NCI-H1105 treated with DMSO at 0.1 percent for 48 hours (cell line): ENCODE measurements around the gene CPED1.

Experiments
- DNase-seq: peaks from one replicate; lab custom pipeline; 2025; lab: John Stamatoyannopoulos, UW

Gene CPED1

DNA sequence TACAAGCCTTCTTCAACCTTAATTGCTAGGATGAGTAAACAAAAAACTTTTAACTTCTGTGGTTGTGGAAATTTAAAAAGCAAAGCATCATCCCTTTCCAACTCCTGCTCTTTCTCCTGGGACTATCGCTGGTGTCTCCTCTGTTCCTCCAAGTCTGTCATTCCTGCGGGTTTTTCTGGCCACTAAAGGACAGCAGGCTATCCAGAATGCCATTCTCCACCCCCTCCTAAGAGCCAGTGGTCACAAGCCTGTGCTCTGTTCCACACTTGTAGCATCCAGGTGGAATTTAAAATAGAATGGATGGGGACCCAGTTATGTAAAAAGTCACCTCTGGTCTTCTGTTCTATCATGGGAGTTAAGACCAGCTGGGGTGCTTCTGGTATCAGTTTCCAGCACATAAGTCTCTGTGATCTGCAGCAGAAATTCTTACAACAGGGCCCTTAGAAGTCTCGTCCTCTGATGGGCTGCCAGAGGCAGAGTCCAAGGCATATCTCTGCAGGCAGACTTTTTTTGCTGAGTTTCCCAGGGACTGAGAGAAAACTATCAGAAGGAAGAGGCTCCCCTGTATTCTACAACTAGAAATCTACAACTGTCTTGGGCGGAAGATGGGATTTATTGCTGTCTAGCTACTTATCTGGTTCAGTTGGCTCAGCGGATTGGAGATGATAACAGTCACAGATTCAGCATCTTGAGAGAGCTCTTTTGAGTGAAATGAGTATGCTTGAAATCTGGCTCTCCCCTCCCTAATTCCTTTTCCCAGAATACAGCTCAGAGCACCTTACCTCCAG lies 335.2 kb downstream of the CPED1 start:
- DNase-seq = no peak

DNA sequence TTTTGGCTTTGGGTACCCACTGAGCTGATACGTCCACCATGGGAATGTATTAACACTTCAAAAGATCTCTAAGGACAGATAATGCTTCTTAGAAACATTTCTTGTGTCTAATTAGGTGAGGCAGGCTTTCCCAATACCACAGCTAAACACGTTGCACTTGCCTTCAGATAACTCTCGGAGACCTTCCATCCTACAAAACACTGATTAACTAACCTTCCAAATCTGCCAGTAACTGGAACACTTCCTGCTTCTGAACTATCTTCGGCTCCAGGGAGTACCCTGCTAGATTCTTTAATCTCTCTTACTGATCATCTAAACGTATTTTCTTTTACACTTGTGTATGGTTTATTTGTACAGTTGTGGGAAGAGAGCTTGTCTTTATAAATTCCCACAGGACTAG lies 339.2 kb downstream of the CPED1 start:
- DNase-seq = no peak

DNA sequence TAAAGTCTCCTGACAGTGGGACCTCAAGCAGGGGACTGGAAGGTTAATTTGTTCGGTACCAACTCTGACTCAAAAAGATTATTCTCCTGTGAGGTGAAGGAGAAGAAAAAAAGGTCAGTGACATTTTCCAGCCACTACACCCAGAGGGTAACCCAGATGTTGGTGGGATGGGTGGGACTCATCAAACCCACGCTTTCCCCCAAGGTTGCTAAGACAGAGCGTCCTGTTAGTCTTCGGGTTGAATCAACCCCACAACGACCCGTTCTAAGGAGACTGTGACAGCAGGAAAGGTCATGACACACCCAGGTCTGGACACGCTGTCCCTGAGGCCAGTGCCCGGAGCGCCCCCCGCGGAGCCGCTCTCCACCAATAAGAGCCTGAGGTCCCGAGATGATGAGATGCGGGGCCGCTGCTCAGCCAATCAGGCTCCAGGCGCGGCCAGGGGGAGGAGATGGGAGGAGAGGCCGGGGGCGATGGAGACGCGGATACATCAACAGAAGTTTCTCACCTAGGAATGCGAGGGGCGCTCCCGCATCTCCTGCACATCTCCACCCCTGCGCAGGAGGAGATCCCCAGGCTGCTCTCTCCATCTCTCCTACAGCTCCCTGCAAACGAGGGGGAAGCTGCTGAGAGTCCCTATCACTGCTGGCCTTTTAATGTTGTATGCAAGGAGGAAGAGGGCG lies 340.1 kb downstream of the CPED1 start, which contains the start of gene WNT16:
WNT16 (plus strand) TSS at position 493 of the 683 bp plus-strand sequence. CDS start 293 bp downstream, outside the sequence.
- DNase-seq = no peak

DNA sequence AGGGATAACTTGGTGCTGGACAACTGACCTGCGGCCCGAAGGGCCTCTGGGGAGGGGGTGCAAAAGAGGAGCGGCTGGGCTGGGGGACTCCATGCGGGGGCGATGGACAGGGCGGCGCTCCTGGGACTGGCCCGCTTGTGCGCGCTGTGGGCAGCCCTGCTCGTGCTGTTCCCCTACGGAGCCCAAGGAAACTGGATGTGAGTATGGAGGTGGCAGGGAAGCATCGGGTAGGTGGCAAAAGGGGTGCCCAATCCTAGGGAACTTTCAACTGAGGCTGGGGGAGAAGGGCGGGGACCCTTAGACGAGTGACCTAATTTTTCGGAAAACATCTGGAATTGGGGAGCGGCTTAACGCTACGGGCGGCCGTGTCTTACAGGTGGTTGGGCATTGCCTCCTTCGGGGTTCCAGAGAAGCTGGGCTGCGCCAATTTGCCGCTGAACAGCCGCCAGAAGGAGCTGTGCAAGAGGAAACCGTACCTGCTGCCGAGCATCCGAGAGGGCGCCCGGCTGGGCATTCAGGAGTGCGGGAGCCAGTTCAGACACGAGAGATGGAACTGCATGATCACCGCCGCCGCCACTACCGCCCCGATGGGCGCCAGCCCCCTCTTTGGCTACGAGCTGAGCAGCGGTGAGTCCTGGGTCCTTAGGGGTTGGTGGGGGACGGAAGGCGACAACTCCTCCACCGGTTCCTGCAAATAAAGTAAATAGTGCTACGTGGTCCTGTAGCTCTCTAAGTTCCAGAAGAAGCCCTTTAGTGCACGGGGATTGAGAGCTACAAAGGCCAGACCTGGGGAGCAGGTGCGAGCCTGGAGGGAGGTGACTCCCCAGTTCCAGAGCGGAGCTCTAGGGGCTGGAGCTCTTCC lies 340.9 kb downstream of the CPED1 start:
- peak; percentile 76 for DNase-seq

DNA sequence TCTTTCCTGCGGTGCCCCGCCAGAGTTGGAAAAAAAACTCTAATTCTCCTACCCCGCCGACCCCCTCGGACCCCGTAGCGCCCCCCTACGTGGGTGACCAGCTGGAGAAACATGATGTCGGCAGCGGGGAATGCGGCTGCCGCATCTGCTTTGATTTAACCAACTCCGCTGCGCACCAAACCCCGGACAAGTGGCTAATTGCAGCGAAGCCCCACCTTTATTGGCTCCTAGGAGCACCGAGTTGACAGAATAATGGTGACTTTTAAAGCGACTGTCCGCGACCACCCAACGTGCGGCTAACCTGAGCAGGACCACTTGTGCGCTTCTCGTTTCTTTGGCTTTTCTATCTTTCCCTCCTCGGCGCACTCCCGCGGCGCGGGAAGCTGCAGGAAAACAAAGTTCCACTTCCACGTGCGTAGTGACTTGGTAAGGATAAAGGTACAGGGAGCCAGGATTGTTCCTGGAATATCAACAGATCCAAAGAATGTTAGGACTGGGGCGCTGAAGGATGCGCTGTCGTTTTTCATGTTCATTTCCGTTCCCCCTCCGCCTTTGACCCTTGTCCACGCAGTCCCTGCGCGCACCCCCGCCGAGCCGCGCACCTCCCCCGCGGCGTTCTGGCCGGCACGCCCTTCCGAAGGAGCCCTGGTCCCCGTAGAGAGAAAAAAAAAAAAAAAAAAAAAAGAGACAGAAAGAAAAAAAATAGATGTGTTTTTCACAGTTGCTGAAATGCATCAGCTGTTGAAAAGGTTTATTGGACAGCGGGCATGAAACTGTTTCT lies 341.7 kb downstream of the CPED1 start:
- DNase-seq = peak; percentile 54

DNA sequence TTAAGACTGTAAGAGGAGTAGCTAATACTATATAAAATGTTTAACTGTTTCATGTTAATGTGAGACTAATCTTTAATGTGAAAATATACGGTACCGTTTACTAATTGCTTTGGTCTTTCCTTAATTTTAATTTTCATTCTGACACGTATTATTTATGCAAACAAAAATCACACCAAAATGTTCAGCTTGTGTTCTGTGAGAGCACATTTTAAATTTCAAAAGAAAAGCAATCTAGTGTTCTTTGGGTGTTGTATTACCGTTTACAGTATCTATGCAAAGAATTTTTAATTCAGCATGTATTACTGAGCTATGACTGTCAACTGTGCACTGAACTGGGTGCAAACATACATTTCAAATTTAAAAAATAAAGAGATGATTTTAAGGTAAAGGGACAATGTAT lies 342.5 kb downstream of the CPED1 start:
- no peak for DNase-seq

DNA sequence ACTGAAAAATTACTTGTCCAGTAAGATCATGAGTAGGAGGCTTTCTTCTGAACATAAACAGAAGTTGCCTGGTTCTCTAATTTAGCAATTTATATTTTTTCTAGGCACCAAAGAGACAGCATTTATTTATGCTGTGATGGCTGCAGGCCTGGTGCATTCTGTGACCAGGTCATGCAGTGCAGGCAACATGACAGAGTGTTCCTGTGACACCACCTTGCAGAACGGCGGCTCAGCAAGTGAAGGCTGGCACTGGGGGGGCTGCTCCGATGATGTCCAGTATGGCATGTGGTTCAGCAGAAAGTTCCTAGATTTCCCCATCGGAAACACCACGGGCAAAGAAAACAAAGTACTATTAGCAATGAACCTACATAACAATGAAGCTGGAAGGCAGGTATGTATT lies 343.1 kb downstream of the CPED1 start:
- DNase-seq = no peak

DNA sequence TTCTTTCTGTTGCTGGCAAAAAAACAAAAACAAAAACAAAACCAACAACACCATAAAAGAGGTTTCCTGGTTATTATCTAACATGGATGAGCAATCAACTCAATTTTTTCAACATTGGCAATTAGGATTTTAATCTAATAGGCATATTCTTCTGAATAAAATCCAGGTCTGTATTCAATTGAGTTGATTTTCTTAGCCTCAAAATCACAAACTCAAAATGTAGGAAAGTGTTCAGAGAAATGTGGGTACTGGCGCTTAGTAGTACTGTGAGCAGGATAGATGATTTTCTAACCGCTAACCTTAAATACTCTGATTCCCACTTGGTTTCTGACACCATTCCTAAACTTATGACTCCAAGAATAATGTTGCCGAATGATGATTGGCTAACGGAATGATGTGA lies 345.9 kb downstream of the CPED1 start:
- no peak for DNase-seq

DNA sequence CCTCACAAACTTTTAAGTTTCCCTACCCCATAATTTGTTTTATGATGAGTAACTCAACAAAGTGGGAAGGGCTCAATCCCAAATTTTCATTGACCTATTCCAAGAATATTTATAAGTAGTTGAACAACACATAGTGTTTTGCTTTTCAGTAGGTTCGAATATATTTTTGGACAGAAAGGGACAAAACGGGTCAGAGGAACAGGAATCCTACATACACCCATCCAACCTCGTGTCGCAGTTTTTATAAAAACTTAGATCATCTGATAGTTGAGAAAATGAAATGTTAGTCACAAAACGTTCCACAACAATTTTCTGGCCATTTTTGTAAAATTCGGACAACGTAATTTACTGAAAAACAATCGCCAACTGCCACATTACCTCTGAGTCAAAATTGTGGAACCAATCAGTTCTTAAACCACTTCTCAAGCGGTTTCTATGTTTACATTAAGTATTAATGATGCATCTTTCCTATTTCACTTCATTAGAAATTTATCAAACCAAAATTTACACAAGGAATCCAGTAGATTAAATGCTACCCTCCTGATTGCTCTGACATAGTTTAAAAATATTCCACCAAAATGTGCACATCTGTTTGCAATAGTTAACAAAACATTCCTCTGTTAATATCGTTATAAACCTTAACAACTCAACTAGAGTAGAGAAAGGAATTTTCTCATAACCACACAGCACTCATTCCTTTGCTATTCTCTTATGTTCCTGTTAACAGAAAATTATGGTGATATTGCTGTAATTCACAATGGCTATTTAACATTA lies 346.6 kb downstream of the CPED1 start:
- no peak for DNase-seq

DNA sequence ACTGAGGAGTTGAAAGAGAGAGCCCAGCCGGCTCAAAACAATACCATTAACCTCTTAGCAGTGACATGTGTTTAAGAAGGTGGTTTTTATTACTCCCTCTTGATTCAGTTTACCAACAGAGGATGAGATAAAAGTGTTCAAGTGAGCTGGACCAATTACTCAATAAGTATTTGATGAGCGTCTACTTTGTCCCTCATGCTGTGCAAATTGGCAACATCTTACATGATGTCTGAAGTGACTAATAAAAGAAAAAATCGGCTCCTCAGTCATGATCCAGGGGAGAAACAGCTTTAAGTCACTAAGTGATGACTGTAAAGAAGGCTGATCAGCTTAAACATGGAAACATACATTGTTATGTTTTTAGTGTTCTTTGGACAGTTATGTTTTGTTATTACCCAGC lies 348.1 kb downstream of the CPED1 start:
- no peak for DNase-seq

DNA sequence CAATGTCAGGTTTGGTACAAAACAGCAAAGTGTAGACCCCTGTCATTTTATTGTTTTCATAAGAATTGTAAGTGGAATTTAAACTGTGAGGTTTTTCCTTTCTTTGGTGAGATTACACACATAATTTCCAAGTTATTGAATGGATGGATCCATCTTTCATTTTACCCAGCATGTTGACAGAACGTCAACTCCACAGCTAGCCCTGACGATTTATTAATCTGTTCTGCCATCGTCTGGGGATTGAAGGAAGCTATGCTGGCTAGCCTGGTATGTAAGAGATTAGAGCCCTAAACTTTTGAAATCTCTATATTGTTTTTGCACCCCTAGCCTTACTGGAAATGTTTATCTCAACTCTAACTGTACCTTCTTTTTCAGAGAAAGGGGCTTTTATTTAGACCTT lies 348.9 kb downstream of the CPED1 start:
- DNase-seq = peak; percentile 28

DNA sequence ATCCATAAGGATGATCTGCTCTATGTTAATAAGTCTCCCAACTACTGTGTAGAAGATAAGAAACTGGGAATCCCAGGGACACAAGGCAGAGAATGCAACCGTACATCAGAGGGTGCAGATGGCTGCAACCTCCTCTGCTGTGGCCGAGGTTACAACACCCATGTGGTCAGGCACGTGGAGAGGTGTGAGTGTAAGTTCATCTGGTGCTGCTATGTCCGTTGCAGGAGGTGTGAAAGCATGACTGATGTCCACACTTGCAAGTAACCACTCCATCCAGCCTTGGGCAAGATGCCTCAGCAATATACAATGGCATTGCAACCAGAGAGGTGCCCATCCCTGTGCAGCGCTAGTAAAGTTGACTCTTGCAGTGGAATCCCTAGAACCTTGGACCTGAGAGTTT lies 350.6 kb downstream of the CPED1 start:
- DNase-seq = no peak

DNA sequence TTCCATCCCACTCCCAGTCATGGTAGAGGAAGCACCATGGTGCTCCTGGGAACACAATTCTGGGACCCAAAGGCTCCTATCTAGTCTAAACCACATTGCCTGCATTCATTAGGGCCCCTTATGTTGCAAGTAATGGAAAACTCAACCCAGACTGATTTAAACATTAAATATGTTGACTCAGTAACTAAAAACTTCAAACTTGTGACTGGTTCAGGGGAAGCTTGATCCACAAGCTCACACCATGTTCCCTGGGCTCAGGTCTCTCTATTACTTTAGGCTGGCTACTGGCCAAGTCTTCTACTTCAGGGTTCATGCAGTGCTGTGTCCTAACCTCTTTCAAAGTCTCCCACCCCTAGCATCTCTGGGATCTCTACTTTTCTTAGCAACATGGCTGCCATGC lies 353.4 kb downstream of the CPED1 start:
- no peak for DNase-seq

DNA sequence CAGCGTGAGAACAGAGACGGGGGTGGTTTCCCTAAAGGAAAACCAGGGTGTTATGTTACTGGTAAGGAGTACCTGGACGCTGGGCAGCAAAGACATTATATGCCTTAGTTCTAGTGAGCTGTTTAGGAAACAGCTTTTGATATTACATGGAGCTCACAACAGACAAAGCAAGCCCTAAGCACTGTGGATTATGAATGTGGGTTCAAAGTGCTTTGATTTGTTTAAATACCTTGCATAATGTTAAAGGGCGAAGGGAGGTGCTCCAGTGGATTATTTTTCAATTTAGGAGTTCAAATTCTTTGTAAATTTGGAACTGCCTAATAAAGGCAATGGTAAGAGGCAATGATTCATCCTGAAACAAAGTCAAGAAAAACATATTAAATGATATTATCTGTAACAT lies 354.1 kb downstream of the CPED1 start:
- DNase-seq = no peak

DNA sequence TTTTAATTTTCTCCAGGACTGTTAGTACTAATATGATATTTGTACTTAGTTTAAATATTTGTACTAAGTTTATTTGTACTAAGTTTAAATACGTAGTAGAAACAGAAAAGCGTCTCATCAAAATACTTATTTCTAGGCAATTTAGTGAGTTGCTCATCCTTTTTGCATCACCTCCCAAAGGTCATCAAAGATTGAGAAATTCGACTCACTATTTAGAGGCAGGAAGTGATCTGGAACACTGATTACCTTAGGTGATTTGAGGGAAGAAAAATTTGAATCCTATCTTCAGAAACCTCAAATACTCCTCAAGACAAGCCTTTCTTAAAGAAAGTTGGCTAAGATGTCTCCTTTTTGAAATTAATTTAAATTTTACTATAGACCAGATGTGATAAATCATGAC lies 354.8 kb downstream of the CPED1 start:
- no peak for DNase-seq

DNA sequence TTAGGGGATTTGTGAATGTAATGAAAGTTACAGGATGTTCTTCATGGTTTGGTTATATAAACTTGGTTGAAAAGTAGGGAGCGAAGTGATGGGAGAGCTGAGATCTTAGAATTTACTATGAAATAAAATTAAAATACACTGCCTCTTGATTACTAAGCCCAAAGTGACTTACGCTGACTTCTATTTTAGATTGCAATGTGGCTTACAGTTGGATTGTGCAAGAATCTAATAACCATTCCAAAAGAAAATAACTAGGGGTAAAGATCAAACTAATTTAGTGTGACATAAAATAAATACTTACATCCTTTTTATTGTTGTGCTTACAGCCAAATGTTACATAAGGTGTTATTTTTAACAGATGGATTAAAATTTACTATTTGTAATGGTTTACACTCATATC lies 355.6 kb downstream of the CPED1 start:
- DNase-seq = no peak

DNA sequence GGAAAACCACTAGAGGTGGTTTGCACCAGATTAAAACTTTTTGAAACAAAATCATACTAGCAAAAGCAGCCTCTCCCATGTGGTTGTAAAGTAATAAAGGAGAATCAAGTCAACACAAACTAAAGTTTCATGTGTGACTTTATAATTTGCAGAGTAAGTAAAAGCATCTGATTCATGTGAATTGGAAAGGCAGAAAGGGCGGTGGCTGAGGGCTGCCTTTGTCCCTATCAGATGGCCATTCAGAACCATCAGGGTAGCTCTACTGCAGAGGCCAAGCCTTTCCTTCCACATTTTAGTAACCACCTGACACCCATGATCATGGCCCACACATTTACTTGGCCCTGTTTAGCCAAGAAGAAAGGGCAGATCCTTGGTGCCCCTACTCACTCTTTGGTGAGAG lies 356.0 kb downstream of the CPED1 start:
- no peak for DNase-seq
